ENCODE results near the gene CDK12. TPM values are rescaled to one million over a fixed set of nuclear protein-coding genes. Genes with fewer than 3 reads are reported as not detected.

Gene CDK12
- total and polyA plus RNA-seq, 7 experiments from 2014 or later = 3.6 to 118 (median 103) TPM

DNA sequence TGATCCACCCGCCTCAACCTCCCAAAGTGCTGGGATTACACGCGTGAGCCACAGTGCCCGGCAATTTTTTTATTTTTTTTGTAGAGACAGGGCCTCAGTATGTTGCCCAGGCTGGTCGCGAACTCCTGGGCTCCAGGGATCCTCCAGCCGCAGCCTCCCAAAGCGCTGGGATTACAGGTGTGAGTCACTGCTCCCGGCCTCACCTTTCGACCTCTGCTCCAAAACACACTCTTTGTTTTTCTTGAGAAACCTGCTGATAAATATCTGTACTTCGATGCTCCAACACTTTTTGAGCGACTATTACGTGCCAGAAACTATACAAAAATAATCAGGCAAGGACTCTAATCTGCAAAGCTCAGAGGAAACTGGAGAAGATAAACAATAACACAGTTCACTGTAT is 11.2 kb upstream of the CDK12 start:
- peaks cover 0 to 24% (median 4%) of the 10 kb centered on the region in 3 experiments for H3K36me3 ChIP-seq (ENCODE audit: control insufficient read depth in 2 of 3, insufficient read depth in 3 of 3, low read length in 3 of 3)
- H3K27ac ChIP-seq (ENCODE audit: low read depth, low read length) = peak overlapping the region; percentile 85
- peaks cover 7 to 38% (median 29%) of the 10 kb centered on the region in 7 donors for H3K4me1 Mint-ChIP-seq
- peaks cover 0 to 10% (median 4%) of the 10 kb centered on the region in 5 donors for H3K36me3 Mint-ChIP-seq
- peak overlapping the region; percentile 29 to 98 (median 96) for H3K4me3 Mint-ChIP-seq
- peak overlapping the region; percentile 98 for H3K4me3 ChIP-seq (ENCODE audit: low read length)
- H3K27me3 Mint-ChIP-seq = no peaks in the 10 kb centered on the region
- intact Hi-C loops (cut with micrococcal nuclease) = no loop called here
- H3K9me3 ChIP-seq (ENCODE audit: control insufficient read depth in 2 of 3, low read length in 3 of 3) = no peaks in the 10 kb centered on the region
- POLR2A ChIA-PET = interaction anchor here (1.5 to 6.7 kb wide), 4 partner anchors 8 to 51 kb away, joined by 7 to 143 read pairs (median 8); partner anchors contain the start of genes CDK12 and FBXL20
- CTCF ChIA-PET = no interaction called here
- DNase-seq (no peak), ATAC-seq (no peak)
- H3K27ac Mint-ChIP-seq = peak overlapping the region in 7 of 9 donors; percentile 25 to 99 (median 98)
- H3K9me3 Mint-ChIP-seq = no peaks in the 10 kb centered on the region
- H3K27me3 ChIP-seq (ENCODE audit: control insufficient read depth in 2 of 2, insufficient read depth in 2 of 2, low read length in 2 of 2) = no peaks in the 10 kb centered on the region
- H3K4me1 ChIP-seq (ENCODE audit: control insufficient read depth in 2 of 2, insufficient read depth in 2 of 2, low read length in 2 of 2) = peaks cover 8 to 12% of the 10 kb centered on the region in 2 donors

GRCh38 chr17:39450847-39451581 is 10.3 kb upstream of the CDK12 start, which contains the start of gene MED1:
Gene MED1, minus strand, starts transcription at chr17:39451263. Its CDS starts 201 bp downstream, at chr17:39451062.
- no peaks in the 10 kb centered on the region for H3K9me3 Mint-ChIP-seq
- Histone ChIP-seq H3K27ac (ENCODE audit: low read depth, low read length) (peak within 1 kb of the TSS; percentile 85), H3K4me3 (ENCODE audit: low read length) (peak within 1 kb of the TSS; percentile 98), H3K9me3 (ENCODE audit: control insufficient read depth in 2 of 3, low read length in 3 of 3) (no peaks in the 10 kb centered on the region), H3K4me1 (ENCODE audit: control insufficient read depth in 2 of 2, insufficient read depth in 2 of 2, low read length in 2 of 2) (peaks cover 8 to 12% of the 10 kb centered on the region in 2 donors), H3K36me3 (ENCODE audit: control insufficient read depth in 2 of 3, insufficient read depth in 3 of 3, low read length in 3 of 3) (peaks cover 0 to 14% (median 0%) of the 10 kb centered on the region in 3 experiments), H3K27me3 (ENCODE audit: control insufficient read depth in 2 of 2, insufficient read depth in 2 of 2, low read length in 2 of 2) (no peaks in the 10 kb centered on the region)
- DNase-seq (peak; percentile 77 to 94 (median 89)), ATAC-seq (peak; percentile 95)
- ChIA-PET CTCF (interaction anchor here (0.7 to 1.0 kb wide), 3 partner anchors 9 to 230 kb away, joined by 3 read pairs; no protein-coding TSS in a partner anchor), POLR2A (interaction anchor here (0.6 to 6.7 kb wide), 8 partner anchors 9 to 589 kb away, joined by 3 to 143 read pairs (median 6); partner anchors contain the start of genes CDK12, FBXL20 and RPL19)
- intact Hi-C loops (cut with micrococcal nuclease) = loop anchor here (1.0 kb wide), 3 partner anchors 10 to 50 kb away; partner anchors contain the start of genes CDK12 (in 2 of the 2) and FBXL20 (in 1 of the 2)
- H3K36me3 Mint-ChIP-seq = peaks cover 0 to 10% (median 4%) of the 10 kb centered on the region in 5 donors
- H3K27me3 Mint-ChIP-seq = no peaks in the 10 kb centered on the region
- H3K4me3 Mint-ChIP-seq = peak within 1 kb of the TSS; percentile 92 to 98 (median 96)
- H3K27ac Mint-ChIP-seq = peak within 1 kb of the TSS; percentile 96 to 100 (median 99)
- H3K4me1 Mint-ChIP-seq = peaks cover 7 to 38% (median 29%) of the 10 kb centered on the region in 7 donors

DNA sequence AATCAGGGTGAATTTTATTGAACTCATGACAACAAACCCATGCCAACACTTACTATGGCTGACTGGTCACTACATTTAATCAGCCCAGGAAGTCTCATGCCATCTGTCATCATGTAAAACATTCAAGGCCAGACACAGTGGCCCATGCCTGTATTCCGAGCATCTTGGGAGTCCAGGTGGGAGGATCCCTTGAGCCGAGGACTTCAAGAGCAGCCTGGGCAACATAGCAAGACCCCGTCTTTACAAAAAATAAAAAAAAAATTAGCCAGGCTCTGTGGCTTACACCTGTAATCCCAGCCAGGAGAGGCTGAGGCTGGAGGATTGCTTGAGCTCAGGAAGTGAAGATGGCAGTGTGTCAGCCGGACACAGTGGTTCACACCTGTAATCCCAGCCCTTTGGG is 5.4 kb upstream of the CDK12 start:
- Histone ChIP-seq H3K9me3 (ENCODE audit: control insufficient read depth in 2 of 3, low read length in 3 of 3) (no peaks in the 10 kb centered on the region), H3K27ac (ENCODE audit: low read depth, low read length) (no peak overlapping the region), H3K27me3 (ENCODE audit: control insufficient read depth in 2 of 2, insufficient read depth in 2 of 2, low read length in 2 of 2) (no peaks in the 10 kb centered on the region), H3K36me3 (ENCODE audit: control insufficient read depth in 2 of 3, insufficient read depth in 3 of 3, low read length in 3 of 3) (no peaks in the 10 kb centered on the region), H3K4me1 (ENCODE audit: control insufficient read depth in 2 of 2, insufficient read depth in 2 of 2, low read length in 2 of 2) (peaks cover 10 to 14% of the 10 kb centered on the region in 2 donors), H3K4me3 (ENCODE audit: low read length) (no peak overlapping the region)
- Mint-ChIP-seq H3K4me3 (no peak overlapping the region), H3K9me3 (peaks cover 0 to 5% (median 0%) of the 10 kb centered on the region in 11 donors), H3K4me1 (peaks cover 0 to 24% (median 16%) of the 10 kb centered on the region in 7 donors), H3K27ac (no peak overlapping the region), H3K36me3 (no peaks in the 10 kb centered on the region), H3K27me3 (no peaks in the 10 kb centered on the region)
- no peak for ATAC-seq
- no peak for DNase-seq
- intact Hi-C loops (cut with micrococcal nuclease) = no loop called here
- POLR2A ChIA-PET = no interaction called here
- CTCF ChIA-PET = interaction anchor here (0.6 kb wide), 2 partner anchors 12 to 686 kb away, joined by 3 to 4 read pairs; no protein-coding TSS in a partner anchor

GRCh38 chr17:39461926-39462569 is 762 bp downstream of the CDK12 start:
- H3K4me3 Mint-ChIP-seq = peak overlapping the region; percentile 93 to 100 (median 98)
- H3K4me1 Mint-ChIP-seq = peaks cover 27 to 57% (median 47%) of the 10 kb centered on the region in 7 donors
- H3K9me3 Mint-ChIP-seq = peaks cover 0 to 5% (median 0%) of the 10 kb centered on the region in 11 donors
- Histone ChIP-seq H3K4me1 (ENCODE audit: control insufficient read depth in 2 of 2, insufficient read depth in 2 of 2, low read length in 2 of 2) (peaks cover 8 to 14% of the 10 kb centered on the region in 2 donors), H3K27me3 (ENCODE audit: control insufficient read depth in 2 of 2, insufficient read depth in 2 of 2, low read length in 2 of 2) (no peaks in the 10 kb centered on the region), H3K4me3 (ENCODE audit: low read length) (peak overlapping the region; percentile 73), H3K27ac (ENCODE audit: low read depth, low read length) (peak overlapping the region; percentile 89), H3K9me3 (ENCODE audit: control insufficient read depth in 2 of 3, low read length in 3 of 3) (no peaks in the 10 kb centered on the region), H3K36me3 (ENCODE audit: control insufficient read depth in 2 of 3, insufficient read depth in 3 of 3, low read length in 3 of 3) (peaks cover 0 to 4% (median 0%) of the 10 kb centered on the region in 3 experiments)
- intact Hi-C loops (cut with micrococcal nuclease) = loop anchor here (1.0 to 5.0 kb wide), 12 partner anchors 11 to 595 kb away; partner anchors contain the start of genes MED1 (in 2 of the 2), FBXL20 (in 1 of the 2), PGAP3 (in 1 of the 2) and PLXDC1 (in 1 of the 2)
- POLR2A ChIA-PET = interaction anchor here (0.7 to 6.4 kb wide), 10 partner anchors 11 to 608 kb away, joined by 3 to 143 read pairs (median 4); partner anchors contain the start of genes FBXL20, MED1, PGAP3 and RPL19
- no peaks in the 10 kb centered on the region for H3K27me3 Mint-ChIP-seq
- peaks cover 0 to 18% (median 5%) of the 10 kb centered on the region in 5 donors for H3K36me3 Mint-ChIP-seq
- CTCF ChIA-PET = no interaction called here
- DNase-seq (peak in 1 of 9 donors; percentile 27), ATAC-seq (peak; percentile 12)
- peak overlapping the region; percentile 89 to 99 (median 97) for H3K27ac Mint-ChIP-seq

- intact Hi-C loops (cut with micrococcal nuclease) = loop anchor here (5.0 kb wide), 4 partner anchors 174 to 596 kb away; partner anchors contain the start of genes PLXDC1 (in 1 of the 2) and STARD3 (in 1 of the 2)
Observed at GRCh38 chr17:39462631-39463375, 1.5 kb downstream of the CDK12 start.

More at GRCh38 chr17:39462631-39463375, 1.5 kb downstream of the CDK12 start:
- Histone ChIP-seq H3K4me1 (ENCODE audit: control insufficient read depth in 2 of 2, insufficient read depth in 2 of 2, low read length in 2 of 2) (peaks cover 8 to 17% of the 10 kb centered on the region in 2 donors), H3K36me3 (ENCODE audit: control insufficient read depth in 2 of 3, insufficient read depth in 3 of 3, low read length in 3 of 3) (peaks cover 0 to 4% (median 0%) of the 10 kb centered on the region in 3 experiments), H3K27me3 (ENCODE audit: control insufficient read depth in 2 of 2, insufficient read depth in 2 of 2, low read length in 2 of 2) (no peaks in the 10 kb centered on the region), H3K4me3 (ENCODE audit: low read length) (peak overlapping the region; percentile 73), H3K27ac (ENCODE audit: low read depth, low read length) (peak overlapping the region; percentile 89), H3K9me3 (ENCODE audit: control insufficient read depth in 2 of 3, low read length in 3 of 3) (no peaks in the 10 kb centered on the region)
- Mint-ChIP-seq H3K4me1 (peaks cover 27 to 65% (median 53%) of the 10 kb centered on the region in 7 donors), H3K27ac (peak overlapping the region; percentile 89 to 99 (median 97)), H3K27me3 (no peaks in the 10 kb centered on the region), H3K9me3 (peaks cover 0 to 5% (median 0%) of the 10 kb centered on the region in 11 donors), H3K36me3 (peaks cover 5 to 23% (median 10%) of the 10 kb centered on the region in 5 donors), H3K4me3 (peak overlapping the region; percentile 93 to 100 (median 98))
- DNase-seq (peak in 1 of 9 donors; percentile 24), ATAC-seq (no peak)
- CTCF ChIA-PET = interaction anchor here (0.6 to 1.4 kb wide), 2 partner anchors 218 to 346 kb away, joined by 3 to 4 read pairs; no protein-coding TSS in a partner anchor
- POLR2A ChIA-PET = interaction anchor here (0.7 to 6.4 kb wide), 9 partner anchors 12 to 609 kb away, joined by 3 to 143 read pairs (median 5); partner anchors contain the start of genes FBXL20, MED1, PGAP3 and RPL19
